CD14-positive monocyte (primary cell): ENCODE measurements around the gene FOXA3. TPM values are rescaled to one million over a fixed set of nuclear protein-coding genes. Genes with fewer than 3 reads are reported as not detected.

Experiments used
- DNase-seq, 3 donors: peaks; one replicate each; pipeline ENCODE4 v3.0.0-alpha.2; 2011 to 2022
- H2AFZ ChIP-seq: 2 replicates; pipeline ENCODE4 v1.6.0; 2012; ENCODE audit warnings: mild to moderate bottlenecking, low read depth, low read length, inconsistent platforms; ENCODE audit not compliant: insufficient read depth, poor library complexity, severe bottlenecking
- H3K27ac ChIP-seq, 2 donors: 1 replicate in 1 of 2; 2 replicates in 1 of 2; pipeline ENCODE4 v1.5.1; 2012 to 2013; ENCODE audit warnings: low read length in 2 of 2, control low read depth in 1 of 2, inconsistent platforms in 1 of 2, low read depth in 1 of 2, mild to moderate bottlenecking in 1 of 2
- H3K27me3 ChIP-seq, 2 donors: one replicate each; pipeline versions ENCODE4 v1.6.0 to v1.6.1; 2011 to 2013; ENCODE audit warnings: low read length in 2 of 2; ENCODE audit not compliant: control insufficient read depth in 2 of 2, insufficient read depth in 2 of 2
- H3K36me3 ChIP-seq, 2 donors: replicated peaks in 1 of 2; 1 replicate in 1 of 2; 2 replicates in 1 of 2; pipeline versions ENCODE4 v1.5.1 to v1.6.1; 2012 to 2013; ENCODE audit warnings: low read length in 2 of 2, control low read depth in 1 of 2, inconsistent platforms in 1 of 2, mild to moderate bottlenecking in 1 of 2; ENCODE audit not compliant: insufficient read depth in 2 of 2, control insufficient read depth in 1 of 2
- H3K4me1 ChIP-seq, 2 donors: 1 replicate in 1 of 2; 2 replicates in 1 of 2; pipeline versions ENCODE4 v1.5.1 to v1.6.1; 2012 to 2013; ENCODE audit warnings: low read length in 2 of 2, control low read depth in 1 of 2, inconsistent platforms in 1 of 2, mild to moderate bottlenecking in 1 of 2, moderate library complexity in 1 of 2; ENCODE audit not compliant: insufficient read depth in 2 of 2, control insufficient read depth in 1 of 2
- H3K4me2 ChIP-seq: replicated peaks from 2 replicates; pipeline ENCODE3; 2012; ENCODE audit warnings: low read length, moderate library complexity, mild to moderate bottlenecking; ENCODE audit not compliant: poor library complexity, severe bottlenecking; ENCODE audit errors: extremely low read depth
- H3K4me3 ChIP-seq, 3 experiments: fragments of 200-600 bp in 1 of 3; sonication (generic) in 1 of 3; replicated peaks in 1 of 3; 1 replicate in 2 of 3; 2 replicates in 1 of 3; pipeline ENCODE4 v1.5.1; 2011 to 2013; ENCODE audit warnings: low read length in 3 of 3, mild to moderate bottlenecking in 3 of 3, control low read depth in 2 of 3, low read depth in 2 of 3, inconsistent platforms in 1 of 3, moderate library complexity in 1 of 3
- H3K79me2 ChIP-seq: 2 replicates; pipeline ENCODE4 v1.6.0; 2012; ENCODE audit warnings: mild to moderate bottlenecking, control low read depth, inconsistent platforms, low read length, moderate library complexity; ENCODE audit not compliant: insufficient read depth
- H3K9ac ChIP-seq: 2 replicates; pipeline ENCODE4 v1.6.0; 2017; ENCODE audit warnings: low read length, mild to moderate bottlenecking; ENCODE audit not compliant: insufficient read depth, poor library complexity, severe bottlenecking
- H3K9me3 ChIP-seq, 2 donors: replicated peaks in 1 of 2; 1 replicate in 1 of 2; 2 replicates in 1 of 2; pipeline versions ENCODE4 v1.5.1 to v1.6.1; 2012 to 2013; ENCODE audit warnings: low read length in 2 of 2, control low read depth in 1 of 2; ENCODE audit not compliant: control insufficient read depth in 1 of 2, insufficient read depth in 1 of 2
- H4K20me1 ChIP-seq: 2 replicates; pipeline ENCODE4 v1.6.0; 2012; ENCODE audit warnings: mild to moderate bottlenecking, low read length, control low read depth, moderate library complexity; ENCODE audit not compliant: insufficient read depth
- H3K27ac Mint-ChIP-seq, 7 donors: one replicate each; pipeline ENCODE4 v1.8.0; 2020; ENCODE audit warnings: mild to moderate bottlenecking in 7 of 7, mixed read lengths in 7 of 7, moderate library complexity in 6 of 7, inconsistent platforms in 2 of 7
- H3K27me3 Mint-ChIP-seq, 3 donors: one replicate each; pipeline ENCODE4 v1.8.0; 2021 to 2022; ENCODE audit warnings: low read depth in 3 of 3, mild to moderate bottlenecking in 3 of 3, mixed read lengths in 3 of 3, moderate library complexity in 3 of 3, inconsistent platforms in 1 of 3
- H3K36me3 Mint-ChIP-seq, 2 donors: one replicate each; pipeline ENCODE4 v1.8.0; 2020; ENCODE audit warnings: mixed read lengths in 2 of 2, inconsistent platforms in 1 of 2, mild to moderate bottlenecking in 1 of 2
- H3K4me1 Mint-ChIP-seq: one replicate; pipeline ENCODE4 v1.8.0; 2020; ENCODE audit warnings: mild to moderate bottlenecking, mixed read lengths
- H3K4me3 Mint-ChIP-seq, 2 donors: one replicate each; pipeline ENCODE4 v1.8.0; 2020; ENCODE audit warnings: mild to moderate bottlenecking in 2 of 2, mixed read lengths in 2 of 2, moderate library complexity in 1 of 2
- H3K9me3 Mint-ChIP-seq, 7 donors: one replicate each; pipeline ENCODE4 v1.8.0; 2020 to 2022; ENCODE audit warnings: mixed read lengths in 7 of 7, mild to moderate bottlenecking in 6 of 7, moderate library complexity in 6 of 7, inconsistent platforms in 2 of 7
- CTCF ChIP-seq: fragments of 200-600 bp; IDR thresholded peaks from one replicate; pipeline ENCODE4 v1.8.0; 2022; ENCODE audit warnings: antibody characterized with exemption, mild to moderate bottlenecking
- WGBS: methylation state at CpG from one replicate; pipeline ENCODE4 v1.1.5; 2013; ENCODE audit warnings: missing lambda C conversion rate; ENCODE audit not compliant: insufficient coverage; 5-methylcytosine and 5-hydroxymethylcytosine counted together
- intact Hi-C, 2 donors: fragments of 100-400 bp; cut with micrococcal nuclease; formaldehyde crosslinking; loops; one replicate each; pipeline versions ENCODE4 v1.15.0 to v1.15.1; 2023
- polyA plus RNA-seq, 3 donors: library from polyadenylated mRNA; depleted of rRNA in 1 of 3; unstranded in 2 of 3; stranded (reverse) in 1 of 3; fragments of 300-500 nt in 2 of 3; fragments of >200 nt in 1 of 3; fragmentation: Illumina TruSeq in 2 of 3; gene quantifications; 1 replicate in 2 of 3; 2 replicates in 1 of 3; pipeline ENCODE4 v1.2.3, GENCODE V29; 2012 to 2021

The FOXA3 gene
- polyA plus RNA-seq, 3 donors: not detected

- no CpG with 5 or more reads among the region's 5 CpGs for WGBS
- H3K4me2 ChIP-seq: no peak overlapping the region
- H3K9ac ChIP-seq: no peak overlapping the region
Measured at GRCh38 chr19:45883586-45883880, 19.4 kb downstream of the FOXA3 start.

GRCh38 chr19:45883881-45884681 is 20.0 kb downstream of the FOXA3 start:
- no peak overlapping the region for H3K4me3 ChIP-seq
- peak overlapping the region in 2 of 7 donors; percentile 53 to 68 for H3K27ac Mint-ChIP-seq

More at GRCh38 chr19:45883586-45883880, 19.4 kb downstream of the FOXA3 start:
- Histone ChIP-seq H4K20me1 (peaks cover 29% of the 10 kb centered on the region), H3K79me2 (peaks cover 13% of the 10 kb centered on the region), H3K27me3 (peaks cover 0 to 29% of the 10 kb centered on the region in 2 donors), H3K27ac (no peak overlapping the region), H3K4me3 (no peak overlapping the region), H3K4me1 (peaks cover 30 to 42% of the 10 kb centered on the region in 2 donors), H3K36me3 (no peaks in the 10 kb centered on the region), H3K9me3 (no peaks in the 10 kb centered on the region), H2AFZ (no peak overlapping the region)
- peaks cover 16 to 23% (median 17%) of the 10 kb centered on the region in 3 donors for H3K27me3 Mint-ChIP-seq
- H3K9me3 Mint-ChIP-seq: peaks cover 0 to 5% (median 0%) of the 10 kb centered on the region in 7 donors
- H3K27ac Mint-ChIP-seq: peak overlapping the region in 2 of 7 donors; percentile 53 to 68
- no peak for DNase-seq
- TF ChIP-seq CTCF: peak; percentile 77
- peaks cover 19% of the 10 kb centered on the region for H3K4me1 Mint-ChIP-seq
- H3K4me3 Mint-ChIP-seq: peak overlapping the region in 1 of 2 donors; percentile 31
- intact Hi-C loops: loop anchor here (5.0 kb wide), 1 partner anchor 66 kb away; the partner anchor contains the start of gene RSPH6A (in 2 of the 2)
- H3K36me3 Mint-ChIP-seq: no peaks in the 10 kb centered on the region

More at GRCh38 chr19:45883881-45884681, 20.0 kb downstream of the FOXA3 start:
- DNase-seq: no peak
- Mint-ChIP-seq H3K27me3 (peaks cover 10 to 18% (median 14%) of the 10 kb centered on the region in 3 donors), H3K36me3 (no peaks in the 10 kb centered on the region), H3K4me3 (no peak overlapping the region), H3K4me1 (peaks cover 19% of the 10 kb centered on the region), H3K9me3 (peaks cover 0 to 3% (median 0%) of the 10 kb centered on the region in 7 donors)
- Histone ChIP-seq H3K79me2 (peaks cover 13% of the 10 kb centered on the region), H3K27ac (no peak overlapping the region), H3K9ac (no peak overlapping the region), H3K9me3 (no peaks in the 10 kb centered on the region), H4K20me1 (peaks cover 29% of the 10 kb centered on the region), H3K4me2 (no peak overlapping the region), H3K27me3 (peaks cover 0 to 23% of the 10 kb centered on the region in 2 donors), H2AFZ (no peak overlapping the region), H3K36me3 (no peaks in the 10 kb centered on the region), H3K4me1 (peaks cover 30 to 42% of the 10 kb centered on the region in 2 donors)
- intact Hi-C loops: loop anchor here (5.0 kb wide), 1 partner anchor 67 kb away; the partner anchor contains the start of gene RSPH6A (in 2 of the 2)
- WGBS: 94% methylated on average over 55 of the region's 57 CpGs
- TF ChIP-seq CTCF: no peak
